GM19351 (cell line): ENCODE measurements around the gene TCF12.
"Not testable (repeated sequence)": the region's sequence is repeated elsewhere in the genome, so short reads cannot be mapped to it uniquely, and the experiment has no call there.

Experiments used
- ATAC-seq: cut with Tn5 transposase; IDR thresholded peaks from one replicate; pipeline ENCODE4 v1.9.1; 2021; ENCODE audit warnings: mild to moderate bottlenecking, moderate library complexity; ENCODE audit not compliant: unreplicated experiment

TCF12 gene

GRCh38 chr15:56972426-56972825, 54.0 kb downstream of the TCF12 start:
- ATAC-seq = no peak

GRCh38 chr15:56973463-56973862, 55.0 kb downstream of the TCF12 start:
- ATAC-seq = no peak

- no peak for ATAC-seq
Observed at GRCh38 chr15:56977232-56977631, 58.8 kb downstream of the TCF12 start.

- ATAC-seq = no peak
Observed at GRCh38 chr15:56978898-56979662, 60.6 kb downstream of the TCF12 start.

DNA sequence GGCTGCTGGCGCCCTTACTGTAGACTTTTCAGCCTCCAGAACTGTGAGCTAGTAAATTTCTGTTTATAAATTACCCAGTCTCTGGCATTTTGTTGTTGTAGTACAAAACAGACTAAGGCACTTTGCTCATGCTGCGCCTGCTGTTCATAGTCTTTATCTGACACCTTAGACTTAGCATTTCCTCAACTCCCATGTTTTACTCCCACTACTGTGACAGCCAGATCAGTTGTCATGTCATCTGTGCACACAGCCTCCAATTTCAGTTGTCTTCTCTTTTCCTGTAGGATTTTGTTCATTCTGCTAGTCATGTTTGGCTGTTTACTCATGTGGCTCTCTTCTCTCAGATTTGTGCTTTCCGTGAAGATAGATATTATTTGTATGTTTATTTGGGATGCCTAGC, 62.0 kb downstream of the TCF12 start:
- no peak for ATAC-seq

DNA sequence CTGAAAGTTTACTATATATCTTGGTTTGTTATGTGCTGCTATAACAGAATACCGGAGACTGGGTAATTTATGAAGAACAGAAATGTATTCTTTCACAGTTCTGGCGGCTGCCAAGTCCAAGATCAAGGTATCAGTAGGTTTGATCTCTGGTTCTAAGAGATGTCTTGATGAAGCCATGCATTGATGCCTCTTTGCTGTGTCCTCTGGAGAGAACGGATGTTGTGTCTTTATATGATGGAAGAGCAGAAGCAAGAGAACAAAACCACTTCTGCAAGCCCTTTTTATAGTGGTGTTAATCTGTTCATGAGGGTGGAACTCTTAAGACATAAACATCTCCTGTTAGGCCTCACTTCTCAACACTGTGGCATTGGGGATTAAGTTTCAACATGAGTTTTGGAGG, 62.7 kb downstream of the TCF12 start:
- ATAC-seq = no peak

GRCh38 chr15:56982987-56983386, 64.5 kb downstream of the TCF12 start:
- no peak for ATAC-seq

GRCh38 chr15:56984681-56985481, 66.4 kb downstream of the TCF12 start:
- no peak for ATAC-seq

DNA sequence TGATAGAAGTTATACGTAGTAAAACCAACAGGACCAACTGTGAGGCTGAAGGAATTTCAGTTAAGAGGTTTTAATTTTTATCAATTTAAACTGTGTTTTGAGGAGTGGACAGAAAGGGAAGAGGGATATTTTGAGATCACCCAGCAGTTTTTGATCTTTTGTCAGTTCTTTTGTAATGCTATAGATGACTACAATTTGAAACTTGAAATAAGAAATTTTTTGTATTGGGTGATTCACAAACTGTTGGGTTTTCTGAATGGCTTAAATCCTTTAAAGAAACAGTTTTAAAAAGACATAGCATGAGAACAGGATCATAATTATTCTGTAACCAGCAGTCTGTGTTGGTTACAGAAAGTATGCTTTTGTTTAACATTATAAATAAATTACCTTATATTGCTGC, 67.4 kb downstream of the TCF12 start:
- no peak for ATAC-seq

- no peak for ATAC-seq
Observed at GRCh38 chr15:56987286-56987685, 68.8 kb downstream of the TCF12 start.

DNA sequence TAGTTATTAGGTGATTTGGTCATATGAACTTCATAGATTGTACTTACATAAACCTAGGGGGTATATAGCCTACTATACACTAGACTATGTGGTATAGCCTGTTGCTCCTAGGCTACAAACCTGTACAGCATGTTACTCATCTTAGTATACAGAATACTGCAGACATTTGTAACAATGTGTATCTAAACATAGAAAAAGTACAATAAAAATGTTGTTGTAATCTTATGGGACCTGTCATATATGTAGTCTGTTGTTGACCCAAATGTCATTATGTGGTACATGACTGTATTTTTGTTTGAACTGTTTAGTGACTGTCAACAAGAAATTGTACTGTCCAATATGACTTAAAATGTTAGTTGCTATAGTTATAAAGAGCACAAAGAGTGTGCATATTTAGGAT, 69.8 kb downstream of the TCF12 start:
- ATAC-seq = no peak

DNA sequence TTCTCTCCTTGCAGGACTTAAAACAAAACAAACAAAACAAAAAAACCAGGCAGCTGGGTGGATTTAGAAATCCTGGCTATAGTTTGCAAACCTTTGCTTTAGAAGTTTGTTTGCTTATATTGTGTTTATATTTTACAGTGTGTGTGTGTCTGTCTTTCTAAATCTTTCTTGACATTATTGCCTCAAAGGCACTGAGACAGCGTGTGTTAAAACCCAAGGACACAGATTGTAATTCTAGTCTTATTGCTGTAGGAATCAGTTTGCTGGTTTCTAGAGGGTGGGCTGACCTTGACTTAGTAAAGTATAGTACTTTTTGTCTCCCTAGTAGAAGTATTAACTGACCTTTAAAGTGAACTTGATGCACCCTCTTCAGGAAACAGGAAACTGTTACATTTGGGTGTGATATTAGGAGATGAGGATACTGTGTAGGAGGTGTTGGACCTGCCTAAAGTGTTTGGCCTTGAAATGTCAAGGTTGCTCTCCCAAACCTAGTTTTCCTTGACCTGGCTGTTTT, 71.0 kb downstream of the TCF12 start:
- ATAC-seq = no peak

GRCh38 chr15:56991017-56991416, 72.6 kb downstream of the TCF12 start:
- no peak for ATAC-seq

DNA sequence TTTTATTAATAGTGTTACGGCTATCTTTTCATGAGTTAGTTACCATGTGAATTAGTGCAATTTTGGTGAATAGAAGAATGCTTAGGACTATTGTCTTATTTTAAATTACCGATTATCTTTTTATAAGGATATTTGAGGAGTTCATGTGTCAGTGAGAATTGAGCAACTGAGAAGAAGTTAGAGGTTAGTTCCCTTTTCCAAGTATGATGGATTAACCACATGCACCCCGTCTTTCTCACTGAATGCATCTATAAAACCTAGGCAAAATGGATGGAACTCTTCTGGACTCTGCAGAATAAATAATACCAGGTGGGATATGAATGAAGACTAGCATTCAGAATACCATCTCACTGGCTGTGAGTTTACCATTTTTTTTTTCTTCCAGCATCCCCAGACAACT, 74.3 kb downstream of the TCF12 start:
- no peak for ATAC-seq

- ATAC-seq = no peak
Observed at GRCh38 chr15:56994280-56994679, 75.8 kb downstream of the TCF12 start.

GRCh38 chr15:56996093-56996492, 77.6 kb downstream of the TCF12 start:
- ATAC-seq = no peak

GRCh38 chr15:56996746-56997470, 78.5 kb downstream of the TCF12 start:
- no peak for ATAC-seq

DNA sequence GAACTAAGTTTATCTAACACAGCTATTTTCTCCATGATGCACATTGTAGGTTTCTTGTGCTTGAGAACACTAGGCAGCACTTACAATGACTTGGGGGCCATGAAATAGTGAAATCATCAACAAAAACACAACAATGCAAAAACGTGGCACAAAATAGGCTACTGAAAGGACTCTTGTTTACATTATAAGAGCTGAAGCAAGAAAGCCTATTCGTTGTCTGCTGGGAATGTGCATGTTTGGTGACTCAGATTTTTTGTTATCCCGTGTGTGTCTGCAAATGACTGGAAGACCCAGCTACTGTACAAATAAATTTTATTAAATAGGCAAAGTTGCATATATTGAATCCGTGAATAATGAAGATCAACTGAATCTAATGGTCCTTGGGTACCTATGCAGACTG, 85.0 kb downstream of the TCF12 start:
- no peak for ATAC-seq

DNA sequence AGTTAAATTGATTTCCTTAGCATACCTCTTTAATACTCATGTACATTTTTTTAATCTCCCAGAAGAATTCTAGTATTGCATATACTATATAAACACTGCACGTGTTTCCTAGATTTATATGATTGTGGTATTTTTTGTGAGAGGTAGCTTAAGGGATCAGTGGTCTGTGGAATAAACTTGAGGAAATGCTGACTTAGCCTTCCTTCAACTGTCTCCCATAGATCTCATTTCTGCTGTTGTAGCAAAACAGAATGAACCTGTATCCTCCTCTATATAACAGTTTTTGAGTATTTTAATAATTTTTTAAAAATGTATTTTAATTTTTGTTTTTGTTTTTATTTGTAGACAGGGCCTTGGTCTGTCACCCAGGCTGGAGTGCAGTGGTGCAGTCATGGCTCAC, 86.8 kb downstream of the TCF12 start:
- ATAC-seq = no peak

GRCh38 chr15:57007797-57008196, 89.4 kb downstream of the TCF12 start:
- not testable (repeated sequence) for ATAC-seq

GRCh38 chr15:57010724-57011123, 92.3 kb downstream of the TCF12 start:
- ATAC-seq = no peak
